ENCODE data around the gene MBD1.
"Not testable (repeated sequence)": the region's sequence is repeated elsewhere in the genome, so short reads cannot be mapped to it uniquely, and the experiment has no call there.

Gene MBD1

DNA sequence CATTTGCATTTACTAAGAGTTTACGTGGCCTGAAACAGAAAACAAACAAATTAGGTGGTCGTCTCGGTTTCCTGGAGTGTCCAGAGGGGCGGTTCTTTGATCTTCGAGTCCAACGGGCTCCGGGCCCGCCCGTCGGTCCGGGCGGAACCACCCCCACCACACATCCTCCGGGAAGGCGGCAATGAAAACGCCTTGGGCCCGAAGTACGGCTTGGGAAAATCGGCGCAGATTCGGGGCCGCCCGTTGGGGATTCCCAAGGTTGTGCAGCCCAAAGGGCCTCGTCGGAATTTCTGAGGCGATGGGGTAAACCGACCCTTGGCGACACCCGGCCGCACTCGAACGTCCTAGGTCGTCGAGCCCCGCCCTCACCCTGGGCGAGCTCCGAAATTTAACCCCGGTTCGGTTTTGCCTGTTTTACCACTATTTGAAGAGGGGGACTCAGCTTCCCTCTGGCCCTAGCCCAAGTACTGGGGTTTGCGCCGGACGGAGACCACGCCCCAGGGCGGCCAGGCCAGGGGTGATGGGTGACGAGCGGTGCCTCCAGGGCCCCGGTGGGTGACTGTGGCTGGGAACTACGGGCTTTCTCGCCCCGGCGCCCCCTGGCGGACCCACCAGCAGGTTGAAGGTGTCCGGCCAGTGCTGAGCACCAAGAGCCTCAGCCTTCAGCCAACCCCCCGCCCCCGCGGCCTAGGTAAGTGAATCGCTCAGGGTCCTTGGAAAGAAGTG lies 13.1 kb downstream of the MBD1 start:
- no peak for DNase-seq

DNA sequence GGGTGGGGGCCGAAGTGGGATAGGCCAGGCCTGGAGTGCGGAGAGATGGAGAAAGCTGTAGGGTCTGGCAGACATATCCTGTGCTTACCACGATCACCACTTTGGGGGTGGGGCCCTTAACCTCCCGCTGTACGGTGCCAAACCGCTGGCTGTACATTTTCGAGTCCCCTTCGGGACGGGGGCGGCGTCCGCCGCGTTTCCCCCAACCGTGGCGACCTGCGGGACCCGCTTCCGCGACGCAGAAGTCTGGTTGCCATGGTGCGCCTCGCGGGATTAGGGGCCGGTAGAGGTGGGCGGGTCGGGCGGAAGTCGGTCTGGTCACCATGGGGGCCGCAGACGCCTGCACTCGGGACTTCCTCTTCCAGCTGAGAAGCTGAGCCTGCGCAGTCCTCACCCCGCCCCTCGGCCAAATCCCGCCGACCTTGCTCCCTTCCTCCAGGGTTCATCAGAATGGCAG lies 15.0 kb downstream of the MBD1 start, which contains the start of gene CFAP53:
CFAP53 (minus strand) TSS at position 248 of the 457 bp plus-strand sequence; CDS start at position 157, 91 bp downstream.
- peak; percentile 73 for DNase-seq

DNA sequence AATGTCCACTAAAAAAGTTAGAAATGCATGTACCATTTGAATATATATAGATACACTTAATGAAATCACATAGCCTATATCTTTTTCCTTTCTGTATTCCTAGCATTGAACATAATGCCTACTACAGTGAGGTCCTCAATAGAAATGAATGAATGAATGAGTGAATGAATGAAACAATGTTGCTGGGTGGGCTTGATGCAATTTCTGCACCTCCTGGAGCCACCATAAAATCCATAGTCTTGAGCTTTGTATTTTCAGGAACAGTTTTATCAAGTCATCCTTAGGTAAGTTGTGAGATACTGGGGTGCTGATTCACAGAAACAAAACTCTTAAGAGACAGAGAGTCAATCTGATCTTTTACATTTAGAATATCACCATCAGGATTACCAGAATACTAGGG lies 18.3 kb downstream of the MBD1 start:
- DNase-seq, result no peak

DNA sequence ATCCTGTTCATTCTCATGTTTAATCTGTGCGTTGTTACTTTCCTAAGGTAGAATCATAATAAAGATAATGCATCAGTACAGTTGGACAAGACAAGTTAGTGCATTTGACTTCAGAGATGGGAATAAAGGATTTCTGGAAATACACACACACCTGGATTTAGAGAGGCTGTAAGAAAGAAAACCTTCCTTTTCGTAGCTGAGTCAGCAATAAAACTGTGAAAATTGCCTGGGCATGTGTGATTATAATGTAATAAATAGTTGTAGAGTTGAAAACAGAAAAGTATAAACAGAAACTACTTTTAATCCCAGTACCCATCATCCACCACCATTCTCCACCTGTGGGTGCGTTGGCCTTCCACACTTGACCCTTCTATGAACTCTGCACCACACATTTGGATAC lies 30.4 kb downstream of the MBD1 start:
- DNase-seq, result no peak

DNA sequence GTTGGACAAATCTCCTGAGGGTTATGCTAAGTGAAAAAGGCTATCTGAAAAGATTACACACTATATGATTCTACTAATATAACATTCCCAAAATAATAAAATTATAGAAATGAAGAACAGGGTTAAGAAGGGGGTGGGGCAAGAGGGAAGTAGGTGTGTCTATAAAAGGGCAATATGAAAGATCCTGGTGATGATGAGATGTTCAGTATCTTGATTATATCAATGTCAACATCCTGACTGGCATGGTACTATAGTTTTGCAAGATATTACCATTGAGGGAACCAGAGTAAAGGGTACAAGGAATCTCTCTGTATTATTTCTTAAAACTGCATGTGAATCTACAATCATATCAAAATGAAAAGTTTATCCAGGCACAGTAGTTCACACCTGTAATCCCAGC lies 31.7 kb downstream of the MBD1 start:
- DNase-seq, result no peak

DNA sequence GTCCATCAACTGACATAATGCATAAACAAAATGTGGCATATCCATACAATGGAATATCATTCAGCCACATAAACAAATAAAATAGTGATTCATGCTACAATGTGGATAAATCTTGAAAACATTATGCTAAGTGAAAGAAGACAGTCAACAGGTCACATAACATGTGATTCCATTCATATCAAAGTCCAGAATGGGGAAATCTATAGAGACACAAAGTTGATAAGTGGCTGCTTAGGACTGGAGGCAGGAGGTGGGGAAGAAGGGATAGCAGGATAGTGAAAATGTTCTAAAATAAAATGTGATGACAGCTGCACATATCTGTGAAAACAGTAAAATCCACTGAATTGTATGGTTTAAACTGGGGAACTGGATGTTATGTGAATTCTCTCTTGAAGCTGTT lies 33.8 kb downstream of the MBD1 start:
- DNase-seq, result no peak

DNA sequence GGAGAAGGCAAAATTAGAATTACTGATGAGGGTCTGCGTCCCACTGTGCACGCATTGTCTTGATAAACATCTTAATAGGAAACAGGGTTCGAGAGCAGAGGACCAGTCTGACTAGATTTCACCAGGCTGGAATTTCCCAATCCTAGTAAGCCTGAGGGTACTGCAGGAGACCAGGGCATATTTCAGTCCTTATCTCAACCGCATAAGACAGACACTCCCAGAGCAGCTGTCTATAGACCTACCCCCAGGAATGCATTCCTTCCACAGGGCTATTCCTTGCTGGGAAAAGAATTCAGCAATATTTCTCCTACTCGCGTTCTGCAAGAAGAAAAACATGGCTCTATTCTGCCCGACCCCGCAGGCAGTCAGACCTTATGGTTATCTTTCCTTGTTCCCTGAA lies 39.6 kb downstream of the MBD1 start:
- DNase-seq, result not testable (repeated sequence)

DNA sequence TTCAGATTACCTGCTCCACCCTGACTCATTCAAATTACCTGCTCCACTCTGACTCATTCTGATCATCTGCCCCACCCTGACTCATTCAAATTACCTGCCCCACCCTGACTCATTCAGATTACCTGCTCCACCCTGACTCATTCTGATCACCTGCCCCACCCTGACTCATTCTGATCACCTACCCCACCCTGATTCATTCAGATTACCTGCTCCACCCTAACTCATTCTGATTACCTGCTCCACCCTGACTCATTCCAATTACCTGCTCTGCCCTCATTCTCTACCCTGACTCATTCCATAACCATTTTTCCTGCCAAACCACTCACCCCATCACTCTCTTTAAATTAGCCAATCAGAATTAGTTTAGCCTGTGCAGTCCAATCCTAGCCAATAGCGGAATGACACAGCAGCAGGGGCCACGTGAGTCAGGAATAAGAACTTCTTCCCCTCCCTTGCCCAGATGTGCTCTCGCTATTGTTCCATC lies 41.2 kb downstream of the MBD1 start:
- DNase-seq, result no peak

DNA sequence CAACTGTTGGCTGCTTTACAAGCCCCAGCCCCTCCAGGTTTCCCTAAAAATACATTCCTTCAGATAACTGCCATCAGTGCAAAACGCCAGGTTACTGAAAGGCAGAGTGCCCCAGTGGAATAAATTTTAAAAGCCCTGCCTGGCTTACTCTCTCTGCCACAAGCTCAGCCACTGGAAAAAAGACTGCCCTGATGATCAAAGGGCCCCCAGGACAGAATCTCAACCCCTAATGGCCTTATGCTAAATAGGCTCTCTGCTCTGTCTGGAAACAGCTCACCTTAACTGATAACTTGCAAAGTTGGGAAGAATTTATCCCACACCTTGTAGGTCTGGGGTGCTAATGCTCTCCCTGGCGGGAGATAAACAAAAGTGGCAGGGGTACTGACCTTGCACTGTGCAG lies 48.9 kb downstream of the MBD1 start:
- DNase-seq, result no peak

DNA sequence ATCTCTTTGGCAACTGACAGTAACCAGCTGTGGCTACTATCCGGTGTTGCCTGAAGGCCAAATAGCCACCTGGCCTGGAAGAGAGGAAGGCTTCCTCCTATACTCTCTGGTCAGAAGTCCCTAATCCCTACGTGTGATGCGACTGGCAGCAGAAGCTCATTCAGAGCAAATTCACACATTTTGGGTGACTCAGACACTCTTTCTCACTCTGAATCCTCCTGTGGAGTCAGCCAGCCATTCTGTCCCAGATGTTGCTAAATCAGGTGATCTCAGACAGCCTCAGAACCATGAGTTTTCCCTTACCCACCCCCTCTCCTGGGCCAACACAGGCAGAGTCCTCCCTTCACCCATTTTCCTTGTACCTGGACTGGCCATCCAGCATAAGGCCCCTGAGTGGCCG lies 49.7 kb downstream of the MBD1 start:
- no peak for DNase-seq

DNA sequence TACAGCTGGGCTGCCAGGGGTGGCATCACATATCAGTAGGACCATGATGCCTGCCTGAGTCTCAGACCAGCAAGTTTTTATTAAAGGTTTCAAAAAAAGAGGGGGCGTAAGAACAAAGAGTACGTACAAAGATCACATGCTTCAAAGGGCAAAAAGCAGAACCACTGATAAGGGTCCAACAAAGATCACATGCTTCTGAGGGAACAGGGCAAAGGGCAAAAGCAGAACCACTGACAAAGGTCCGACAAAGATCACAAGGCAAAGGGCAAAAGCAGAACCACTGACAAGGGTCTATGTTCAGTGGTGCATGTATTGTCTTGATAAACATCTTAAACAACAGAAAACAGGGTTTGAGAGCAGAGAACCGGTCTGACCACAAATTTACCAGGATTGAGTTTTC lies 61.1 kb downstream of the MBD1 start:
- DNase-seq, result not testable (repeated sequence)
